ENCODE data around the gene CIART. TPM values are rescaled to one million over a fixed set of nuclear protein-coding genes. Genes with fewer than 3 reads are reported as not detected.

CIART gene
- 0.63 to 0.86 TPM (median 0.74 TPM) in 5 replicates for total RNA-seq (2022; extraction: Qiagen RNA extraction)

GRCh38 chr1:150281758-150282557, at the start of gene CIART:
Gene CIART (plus strand): TSS chr1:150282554. CDS start chr1:150283268, 714 bp downstream.

DNA sequence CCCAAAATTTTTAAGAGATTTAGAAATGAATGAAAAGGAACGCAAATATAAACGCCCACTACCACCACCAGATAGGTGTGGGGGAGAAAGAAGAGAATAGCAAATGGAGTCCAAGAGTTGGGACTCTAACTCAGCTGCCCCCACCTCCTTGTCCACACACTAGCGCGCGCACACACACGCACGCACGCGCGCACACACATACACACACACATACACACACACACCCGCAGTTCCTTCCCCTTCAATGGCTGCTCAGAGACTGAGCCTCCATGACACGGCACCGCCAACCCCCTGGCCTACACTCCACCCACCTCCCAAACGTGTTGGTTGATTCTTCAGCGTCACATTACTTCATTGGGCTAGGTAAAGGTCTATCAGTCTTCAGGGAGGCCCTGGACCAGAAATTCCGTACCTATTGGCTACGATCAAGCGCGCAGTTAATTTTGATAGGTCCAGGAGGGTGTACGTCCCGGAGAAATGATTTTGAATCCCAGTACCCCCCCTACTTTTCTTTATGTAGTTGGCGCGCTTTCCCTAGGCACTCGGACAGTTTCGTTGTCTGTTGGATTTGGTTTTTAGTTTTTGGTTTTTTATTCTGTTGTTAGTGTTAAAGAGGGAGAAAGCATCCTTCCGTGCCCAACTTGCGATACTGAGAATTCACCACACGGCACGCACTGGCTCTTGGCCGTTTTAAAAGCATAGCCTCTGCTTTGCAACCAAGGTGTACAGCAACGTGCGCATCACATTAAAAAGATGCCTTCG, 46.3 kb upstream of the CIART start, which contains the start of gene ANP32E:
TSS of gene ANP32E (minus strand) at position 261 of the 762 bp plus-strand sequence. CDS start 326 bp downstream, outside the sequence.

DNA sequence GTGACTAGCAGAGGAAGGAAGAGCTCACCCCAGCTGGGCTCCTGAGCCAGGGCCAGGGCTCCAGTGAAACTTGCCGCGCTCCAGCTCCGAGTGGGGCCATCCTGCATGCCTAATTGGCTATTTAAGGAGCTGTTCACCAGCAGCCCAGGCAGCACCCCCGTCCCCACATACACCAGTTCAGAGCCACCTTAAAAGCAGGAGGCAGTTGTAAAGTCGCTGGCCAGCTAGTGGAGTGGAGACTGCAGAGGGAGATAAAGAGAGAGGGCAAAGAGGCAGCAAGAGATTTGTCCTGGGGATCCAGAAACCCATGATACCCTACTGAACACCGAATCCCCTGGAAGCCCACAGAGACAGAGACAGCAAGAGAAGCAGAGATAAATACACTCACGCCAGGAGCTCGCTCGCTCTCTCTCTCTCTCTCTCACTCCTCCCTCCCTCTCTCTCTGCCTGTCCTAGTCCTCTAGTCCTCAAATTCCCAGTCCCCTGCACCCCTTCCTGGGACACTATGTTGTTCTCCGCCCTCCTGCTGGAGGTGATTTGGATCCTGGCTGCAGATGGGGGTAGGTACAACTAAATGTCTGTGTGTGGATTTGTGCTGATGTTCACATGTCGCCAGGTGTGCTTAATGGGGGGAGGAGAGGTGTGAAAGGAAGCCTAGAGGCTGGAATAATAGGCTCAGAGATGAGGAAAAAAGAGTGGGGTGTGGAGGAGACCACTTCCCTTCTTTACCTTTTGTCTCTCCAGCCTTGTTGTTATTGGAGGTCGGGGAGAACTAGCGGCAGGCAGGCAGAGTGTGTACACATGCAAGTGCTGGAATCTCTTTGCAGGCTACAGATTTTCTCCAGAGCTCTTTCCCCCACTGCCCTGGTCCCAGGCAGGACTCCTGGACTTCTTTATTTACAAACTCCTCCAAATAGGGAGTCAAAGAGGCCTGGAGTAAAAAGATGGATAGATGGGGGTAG, 24.4 kb upstream of the CIART start, which contains the start of gene CA14:
TSS of gene CA14 (plus strand) at position 151 of the 962 bp plus-strand sequence. CDS start at position 506, 355 bp downstream.

GRCh38 chr1:150268705-150269403, 13.5 kb upstream of the CIART start, which contains the start of gene APH1A:
Gene APH1A (minus strand): TSS chr1:150269016. CDS start chr1:150268810, 206 bp downstream.

GRCh38 chr1:150293433-150294253, 11.3 kb downstream of the CIART start, which contains the start of gene MRPS21:
Gene MRPS21 (plus strand): TSS chr1:150293861. CDS start chr1:150294367, 506 bp downstream.

Other genes with a start within 250 kb of the CIART start
- 15.6 to 17.5 TPM (median 16.6 TPM) in 5 replicates for gene VPS45, start 214.8 kb upstream of the CIART start, total RNA-seq (2022; extraction: Qiagen RNA extraction)
- 8.0 to 10.9 TPM (median 9.4 TPM) in 5 replicates for gene PLEKHO1, start 132.6 kb upstream of the CIART start, total RNA-seq (2022; extraction: Qiagen RNA extraction)
- 37.3 to 68.4 TPM (median 43.6 TPM) in 5 replicates for gene ANP32E, start 46.4 kb upstream of the CIART start, total RNA-seq (2022; extraction: Qiagen RNA extraction)
- gene CA14, start 24.8 kb upstream of the CIART start, total RNA-seq (2022; extraction: Qiagen RNA extraction), result not detected in 5 replicates
- gene APH1A, start 13.5 kb upstream of the CIART start, total RNA-seq (2022; extraction: Qiagen RNA extraction), result 129 to 145 TPM (median 140 TPM) in 5 replicates
- 0.12 to 0.38 TPM (median 0.22 TPM) in 5 replicates for gene C1orf54, start 9.8 kb upstream of the CIART start, total RNA-seq (2022; extraction: Qiagen RNA extraction)
- 82.0 to 83.5 TPM (median 82.3 TPM) in 5 replicates for gene MRPS21, start 11.3 kb downstream of the CIART start, total RNA-seq (2022; extraction: Qiagen RNA extraction)
- gene PRPF3, start 39.0 kb downstream of the CIART start, total RNA-seq (2022; extraction: Qiagen RNA extraction), result 52.4 to 65.2 TPM (median 57.0 TPM) in 5 replicates
- gene RPRD2, start 81.6 kb downstream of the CIART start, total RNA-seq (2022; extraction: Qiagen RNA extraction), result 13.6 to 15.5 TPM (median 14.2 TPM) in 5 replicates
- gene TARS2, start 204.9 kb downstream of the CIART start, total RNA-seq (2022; extraction: Qiagen RNA extraction), result 20.7 to 24.9 TPM (median 23.3 TPM) in 5 replicates
- gene ECM1, start 225.6 kb downstream of the CIART start, total RNA-seq (2022; extraction: Qiagen RNA extraction), result 1.8 to 2.3 TPM (median 2.2 TPM) in 5 replicates
- gene FALEC, start 233.2 kb downstream of the CIART start, total RNA-seq (2022; extraction: Qiagen RNA extraction), result 0.16 to 0.39 TPM in 2 of 5 replicates, not detected in the others

Data from A549 treated with CORT108297 at 1 μM for 4 hours (cell line).